Measurements from ENCODE around the gene TOGARAM1.

DNA sequence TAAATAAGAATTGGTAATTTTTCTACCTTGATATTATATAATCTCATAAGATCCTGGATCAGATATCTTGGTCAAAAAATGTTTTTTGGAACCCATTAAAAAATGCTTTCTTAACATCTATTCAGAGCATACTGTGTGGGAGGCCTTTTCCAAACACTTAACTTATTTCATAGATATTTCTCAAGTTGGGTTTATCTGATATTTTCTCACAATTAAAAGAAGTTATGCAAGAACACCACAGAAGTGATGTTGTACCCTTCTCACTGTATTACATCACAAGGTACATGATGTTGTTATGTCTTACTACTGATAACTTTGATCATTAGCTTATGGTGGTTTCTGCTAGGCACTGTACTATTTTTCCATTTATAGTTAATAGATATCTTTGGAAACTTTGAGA lies 98.6 kb downstream of the TOGARAM1 start:
- TF ChIP-seq, protein P1, sequence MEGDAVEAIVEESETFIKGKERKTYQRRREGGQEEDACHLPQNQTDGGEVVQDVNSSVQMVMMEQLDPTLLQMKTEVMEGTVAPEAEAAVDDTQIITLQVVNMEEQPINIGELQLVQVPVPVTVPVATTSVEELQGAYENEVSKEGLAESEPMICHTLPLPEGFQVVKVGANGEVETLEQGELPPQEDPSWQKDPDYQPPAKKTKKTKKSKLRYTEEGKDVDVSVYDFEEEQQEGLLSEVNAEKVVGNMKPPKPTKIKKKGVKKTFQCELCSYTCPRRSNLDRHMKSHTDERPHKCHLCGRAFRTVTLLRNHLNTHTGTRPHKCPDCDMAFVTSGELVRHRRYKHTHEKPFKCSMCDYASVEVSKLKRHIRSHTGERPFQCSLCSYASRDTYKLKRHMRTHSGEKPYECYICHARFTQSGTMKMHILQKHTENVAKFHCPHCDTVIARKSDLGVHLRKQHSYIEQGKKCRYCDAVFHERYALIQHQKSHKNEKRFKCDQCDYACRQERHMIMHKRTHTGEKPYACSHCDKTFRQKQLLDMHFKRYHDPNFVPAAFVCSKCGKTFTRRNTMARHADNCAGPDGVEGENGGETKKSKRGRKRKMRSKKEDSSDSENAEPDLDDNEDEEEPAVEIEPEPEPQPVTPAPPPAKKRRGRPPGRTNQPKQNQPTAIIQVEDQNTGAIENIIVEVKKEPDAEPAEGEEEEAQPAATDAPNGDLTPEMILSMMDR (IDR thresholded peaks at IDR 0.05; ENCODE audit: low read depth, low read length), result no peak
- no peak for TF ChIP-seq POLR2A (IDR thresholded peaks at IDR 0.05; ENCODE audit: extremely low read depth, insufficient read length)
- TF ChIP-seq MYC (IDR thresholded peaks at IDR 0.05; ENCODE audit: low read depth, low read length), result no peak

Data from NB4 (cell line).